Esophagus squamous epithelium (tissue), 5 donors: ENCODE measurements around the gene DIPK1B. TPM values are rescaled to one million over a fixed set of nuclear protein-coding genes. Genes with fewer than 3 reads are reported as not detected.

Experiments used
- DNase-seq: peaks from one replicate; lab custom pipeline; 2025; lab: John Stamatoyannopoulos, UW
- H3K27ac ChIP-seq, 4 donors: fragments of 200-600 bp; sonication (generic); one replicate each; pipeline ENCODE4 v1.5.1; 2016 to 2019; ENCODE audit warnings: mild to moderate bottlenecking in 1 of 4
- H3K27me3 ChIP-seq, 4 donors: fragments of 200-600 bp; sonication (generic); 1 replicate in 3 of 4; 2 replicates in 1 of 4; pipeline versions ENCODE4 v1.5.1 to v1.6.0; 2017 to 2021; ENCODE audit warnings: antibody characterized with exemption in 1 of 4
- H3K36me3 ChIP-seq, 3 donors: fragments of 200-600 bp; sonication (generic); one replicate each; pipeline ENCODE4 v1.5.1; 2016 to 2019
- H3K4me1 ChIP-seq, 3 donors: fragments of 200-600 bp; sonication (generic); one replicate each; pipeline ENCODE4 v1.5.1; 2017 to 2019
- H3K4me3 ChIP-seq, 4 donors: fragments of 200-600 bp; sonication (generic); 1 replicate in 3 of 4; 2 replicates in 1 of 4; pipeline ENCODE4 v1.5.1; 2016 to 2019; ENCODE audit warnings: mild to moderate bottlenecking in 2 of 4, moderate library complexity in 1 of 4
- H3K9me3 ChIP-seq, 3 donors: fragments of 200-600 bp; sonication (generic); one replicate each; pipeline ENCODE4 v1.5.1; 2016 to 2019
- CTCF ChIP-seq, 6 experiments: fragments of 450-650 bp in 4 of 6; fragments of 200-600 bp in 2 of 6; sonication (generic) in 2 of 6; IDR thresholded peaks; one replicate each; pipeline ENCODE4 v1.5.1; 2016 to 2019; ENCODE audit warnings: antibody characterized with exemption in 6 of 6, mild to moderate bottlenecking in 4 of 6, moderate library complexity in 4 of 6
- POLR2A ChIP-seq, 4 donors: fragments of 450-650 bp; IDR thresholded peaks; one replicate each; pipeline ENCODE4 v1.6.1; 2017; ENCODE audit warnings: antibody characterized with exemption in 4 of 4, mild to moderate bottlenecking in 4 of 4, moderate library complexity in 3 of 4
- WGBS, 2 donors: methylation state at CpG; one replicate each; pipeline ENCODE4 v1.1.5; 2018; 5-methylcytosine and 5-hydroxymethylcytosine counted together
- intact Hi-C: fragments of 100-400 bp; cut with DNase I; formaldehyde crosslinking; loops from one replicate; pipeline ENCODE4 v1.15.0; 2022
- total RNA-seq, 4 donors: library from RNA; depleted of rRNA; stranded (reverse); fragments of >200 nt; gene quantifications; one replicate each; pipeline ENCODE4 v1.1.0, GENCODE V29; 2016
- donor health status: DM: yes; HTN: yes; CAD: no.

Gene DIPK1B
- total RNA-seq, 4 donors from 2014 or later = 0.48 to 6.3 (median 1.1) TPM

GRCh38 chr9:136685216-136685615, 27.2 kb upstream of the DIPK1B start:
- Histone ChIP-seq H3K4me3 (peak overlapping the region in 3 of 4 donors; percentile 63 to 96 (median 91)), H3K27ac (no peak overlapping the region), H3K27me3 (no peaks in the 10 kb centered on the region), H3K9me3 (no peaks in the 10 kb centered on the region), H3K36me3 (peaks cover 0 to 37% (median 0%) of the 10 kb centered on the region in 3 donors), H3K4me1 (peaks cover 21 to 70% (median 33%) of the 10 kb centered on the region in 3 donors)
- DNase-seq = no peak
- intact Hi-C loops = no loop called here
- TF ChIP-seq POLR2A (IDR thresholded peaks at IDR 0.05) = no peak
- no peak for TF ChIP-seq CTCF (IDR thresholded peaks at IDR 0.05)
- 96 to 100% methylated on average over 3 to 4 of the region's 7 CpGs for WGBS, 2 donors

GRCh38 chr9:136685790-136686533, 26.4 kb upstream of the DIPK1B start:
- 0 to 35% methylated on average over 5 to 6 of the region's 19 CpGs for WGBS, 2 donors
- no peaks in the 10 kb centered on the region for H3K27me3 ChIP-seq
- no peak for DNase-seq
- peaks cover 0 to 32% (median 0%) of the 10 kb centered on the region in 3 donors for H3K36me3 ChIP-seq
- H3K9me3 ChIP-seq = no peaks in the 10 kb centered on the region
- peak overlapping the region; percentile 63 to 96 (median 84) for H3K4me3 ChIP-seq
- H3K4me1 ChIP-seq = peaks cover 21 to 76% (median 39%) of the 10 kb centered on the region in 3 donors
- intact Hi-C loops = no loop called here
- TF ChIP-seq CTCF (IDR thresholded peaks at IDR 0.05) (no peak), POLR2A (IDR thresholded peaks at IDR 0.05) (no peak)
- H3K27ac ChIP-seq = peak overlapping the region; percentile 83 to 97 (median 92)

- Histone ChIP-seq H3K9me3 (no peaks in the 10 kb centered on the region), H3K27ac (peak overlapping the region; percentile 83 to 97 (median 92)), H3K4me3 (peak overlapping the region; percentile 63 to 96 (median 84)), H3K27me3 (no peaks in the 10 kb centered on the region), H3K36me3 (peaks cover 0 to 27% (median 0%) of the 10 kb centered on the region in 3 donors), H3K4me1 (peaks cover 21 to 81% (median 39%) of the 10 kb centered on the region in 3 donors)
- TF ChIP-seq POLR2A (IDR thresholded peaks at IDR 0.05) (no peak), CTCF (IDR thresholded peaks at IDR 0.05) (no peak)
- DNase-seq = no peak
- intact Hi-C loops = no loop called here
- 0% methylated on average over 1 of the region's 20 CpGs; no CpG with 5 or more reads in 1 of the 2 donors for WGBS, 2 donors
Measured at GRCh38 chr9:136686534-136686793, 25.9 kb upstream of the DIPK1B start.

- no peaks in the 10 kb centered on the region for H3K9me3 ChIP-seq
- intact Hi-C loops = no loop called here
- no CpG with 5 or more reads among the region's 106 CpGs for WGBS, 2 donors
Measured at GRCh38 chr9:136686794-136687711, 25.3 kb upstream of the DIPK1B start, which contains the start of gene AGPAT2. Gene AGPAT2 (minus strand): TSS chr9:136687457. CDS start chr9:136687357, 100 bp downstream.

More at GRCh38 chr9:136686794-136687711, 25.3 kb upstream of the DIPK1B start, which contains the start of gene AGPAT2:
- Histone ChIP-seq H3K36me3 (peaks cover 0 to 27% (median 0%) of the 10 kb centered on the region in 3 donors), H3K4me3 (peak within 1 kb of the TSS; percentile 63 to 96 (median 84)), H3K27me3 (no peaks in the 10 kb centered on the region), H3K4me1 (peaks cover 21 to 84% (median 39%) of the 10 kb centered on the region in 3 donors), H3K27ac (peak within 1 kb of the TSS; percentile 83 to 97 (median 92))
- TF ChIP-seq POLR2A (IDR thresholded peaks at IDR 0.05) (peak in 2 of 4 donors; percentile 48 to 63), CTCF (IDR thresholded peaks at IDR 0.05) (no peak)
- DNase-seq = peak; percentile 35
